A549 treated with CpdA at 1 μM for 4 hours (cell line): ENCODE data around the gene TAOK3. TPM values are rescaled to one million over a fixed set of nuclear protein-coding genes. Genes with fewer than 3 reads are reported as not detected.

ENCODE experiments used
- total RNA-seq: library from RNA; stranded (reverse); fragments of 200-300 nt; extraction: Qiagen RNA extraction; gene quantifications from 5 replicates; pipeline ENCODE4 v1.2.3, GENCODE V29; 2022; ENCODE audit warnings: low read depth

TAOK3 gene
- 7.5 to 12.7 TPM (median 9.9 TPM) in 5 replicates for total RNA-seq

GRCh38 chr12:118372541-118373495, at the start of gene TAOK3:
Gene TAOK3 (minus strand): TSS chr12:118372907. CDS start chr12:118255567, 117,340 bp downstream.

GRCh38 chr12:118376089-118377020, 3.6 kb upstream of the TAOK3 start, which contains the start of gene SUDS3:
Gene SUDS3 (plus strand): TSS chr12:118376555. CDS start chr12:118376692, 137 bp downstream.

GRCh38 chr12:118135788-118136558, 236.7 kb downstream of the TAOK3 start, which contains the start of gene PEBP1:
Gene PEBP1 (plus strand): TSS chr12:118136124. CDS start chr12:118136210, 86 bp downstream.

GRCh38 chr12:118103601-118104382, 268.9 kb downstream of the TAOK3 start, which contains the start of gene VSIG10:
Gene VSIG10 (minus strand): TSS chr12:118104011. CDS start chr12:118103671, 340 bp downstream.

Other genes starting within 250 kb of the TAOK3 start
- gene PEBP1, start 236.8 kb downstream of the TAOK3 start, total RNA-seq: 223 to 289 TPM (median 266 TPM) in 5 replicates
- gene SUDS3, start 3.6 kb upstream of the TAOK3 start, total RNA-seq: 15.8 to 17.4 TPM (median 16.6 TPM) in 5 replicates